Smooth muscle cell (in vitro differentiated cells): ENCODE data around the gene PDE4C. TPM values are rescaled to one million over a fixed set of nuclear protein-coding genes. Genes with fewer than 3 reads are reported as not detected.

ENCODE experiments used
- DNase-seq: peaks from one replicate; lab custom pipeline; 2025; ENCODE audit not compliant: unreplicated experiment; lab: John Stamatoyannopoulos, UW
- H2AFZ ChIP-seq: fragments of 200-600 bp; sonication (generic); 2 replicates; pipeline ENCODE4 v1.6.0; 2016; ENCODE audit warnings: antibody characterized with exemption, low read depth, mild to moderate bottlenecking
- H3F3A ChIP-seq: fragments of 200-600 bp; sonication (generic); 2 replicates; pipeline ENCODE4 v1.6.0; 2017; ENCODE audit warnings: antibody characterized with exemption, low read depth
- H3K27ac ChIP-seq: fragments of 200-600 bp; sonication (generic); 2 replicates; pipeline ENCODE4 v1.5.1; 2016; ENCODE audit warnings: low read depth, mild to moderate bottlenecking
- H3K27me3 ChIP-seq: fragments of 200-600 bp; sonication (generic); 2 replicates; pipeline ENCODE4 v1.6.1; 2016; ENCODE audit warnings: low read depth, mild to moderate bottlenecking
- H3K36me3 ChIP-seq: fragments of 200-600 bp; sonication (generic); 2 replicates; pipeline ENCODE4 v1.5.1; 2016; ENCODE audit warnings: low read depth
- H3K4me1 ChIP-seq: fragments of 200-600 bp; sonication (generic); 2 replicates; pipeline ENCODE4 v1.5.1; 2016; ENCODE audit warnings: low read depth
- H3K4me2 ChIP-seq: fragments of 200-600 bp; sonication (generic); 2 replicates; pipeline ENCODE4 v1.6.0; 2016; ENCODE audit warnings: mild to moderate bottlenecking
- H3K4me3 ChIP-seq: fragments of 200-600 bp; sonication (generic); 2 replicates; pipeline ENCODE4 v1.5.1; 2016; ENCODE audit warnings: mild to moderate bottlenecking
- H3K79me2 ChIP-seq: fragments of 200-600 bp; sonication (generic); 2 replicates; pipeline ENCODE4 v1.6.0; 2016; ENCODE audit warnings: low read depth, mild to moderate bottlenecking
- H3K9ac ChIP-seq: fragments of 200-600 bp; sonication (generic); 2 replicates; pipeline ENCODE4 v1.6.0; 2016; ENCODE audit warnings: low read depth
- H3K9me3 ChIP-seq: fragments of 200-600 bp; sonication (generic); replicated peaks from 2 replicates; pipeline ENCODE4 v1.5.1; 2016; ENCODE audit warnings: low read depth
- H4K20me1 ChIP-seq: fragments of 200-600 bp; sonication (generic); 2 replicates; pipeline ENCODE4 v1.6.0; 2016; ENCODE audit warnings: low read depth
- WGBS: methylation state at CpG from one replicate; pipeline ENCODE4 v1.1.7; 2016; ENCODE audit warnings: low lambda C conversion rate; 5-methylcytosine and 5-hydroxymethylcytosine counted together
- polyA plus RNA-seq: library from polyadenylated mRNA; unstranded; fragments of >200 nt; fragmentation: Nextera tagmentation; extraction: Ambion mirVana; gene quantifications from 2 replicates; pipeline ENCODE4 v1.2.1, GENCODE V29; 2016
- total RNA-seq: library from RNA; depleted of rRNA; stranded (reverse); fragments of >200 nt; gene quantifications from 2 replicates; pipeline ENCODE4 v1.2.3, GENCODE V29; 2014
- TF ChIP-seq, protein P1 (sequence below): fragments of 200-600 bp; sonication (generic); IDR thresholded peaks from 2 replicates; pipeline ENCODE4 v1.5.1; 2017; ENCODE audit warnings: borderline replicate concordance, mild to moderate bottlenecking, antibody characterized with exemption; ENCODE audit not compliant: insufficient read depth, poor library complexity, severe bottlenecking

The PDE4C gene
- total and polyA plus RNA-seq, 2 experiments from 2014 or later: 1.1 to 1.7 TPM

GRCh38 chr19:18179957-18180356 is 46.3 kb downstream of the PDE4C start:
- Histone ChIP-seq H3K9ac (no peak overlapping the region), H3K4me2 (no peak overlapping the region), H3K27ac (no peak overlapping the region), H3K27me3 (peaks cover 6% of the 10 kb centered on the region), H3K36me3 (no peaks in the 10 kb centered on the region), H3K4me3 (no peak overlapping the region), H3K4me1 (no peaks in the 10 kb centered on the region), H3F3A (no peaks in the 10 kb centered on the region), H3K79me2 (no peaks in the 10 kb centered on the region), H2AFZ (no peak overlapping the region), H4K20me1 (no peaks in the 10 kb centered on the region), H3K9me3 (no peaks in the 10 kb centered on the region)
- 88% methylated on average over 5 of the region's 5 CpGs for WGBS
- DNase-seq: no peak
- TF ChIP-seq, protein P1, sequence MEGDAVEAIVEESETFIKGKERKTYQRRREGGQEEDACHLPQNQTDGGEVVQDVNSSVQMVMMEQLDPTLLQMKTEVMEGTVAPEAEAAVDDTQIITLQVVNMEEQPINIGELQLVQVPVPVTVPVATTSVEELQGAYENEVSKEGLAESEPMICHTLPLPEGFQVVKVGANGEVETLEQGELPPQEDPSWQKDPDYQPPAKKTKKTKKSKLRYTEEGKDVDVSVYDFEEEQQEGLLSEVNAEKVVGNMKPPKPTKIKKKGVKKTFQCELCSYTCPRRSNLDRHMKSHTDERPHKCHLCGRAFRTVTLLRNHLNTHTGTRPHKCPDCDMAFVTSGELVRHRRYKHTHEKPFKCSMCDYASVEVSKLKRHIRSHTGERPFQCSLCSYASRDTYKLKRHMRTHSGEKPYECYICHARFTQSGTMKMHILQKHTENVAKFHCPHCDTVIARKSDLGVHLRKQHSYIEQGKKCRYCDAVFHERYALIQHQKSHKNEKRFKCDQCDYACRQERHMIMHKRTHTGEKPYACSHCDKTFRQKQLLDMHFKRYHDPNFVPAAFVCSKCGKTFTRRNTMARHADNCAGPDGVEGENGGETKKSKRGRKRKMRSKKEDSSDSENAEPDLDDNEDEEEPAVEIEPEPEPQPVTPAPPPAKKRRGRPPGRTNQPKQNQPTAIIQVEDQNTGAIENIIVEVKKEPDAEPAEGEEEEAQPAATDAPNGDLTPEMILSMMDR: no peak

- DNase-seq: no peak
- no peaks in the 10 kb centered on the region for H3K4me1 ChIP-seq
- H3K4me3 ChIP-seq: no peak overlapping the region
- H2AFZ ChIP-seq: no peak overlapping the region
- WGBS: 93% methylated on average over 19 of the region's 19 CpGs
- no peaks in the 10 kb centered on the region for H3K36me3 ChIP-seq
- H4K20me1 ChIP-seq: no peaks in the 10 kb centered on the region
- peaks cover 11% of the 10 kb centered on the region for H3K27me3 ChIP-seq
- no peak overlapping the region for H3K27ac ChIP-seq
- no peak overlapping the region for H3K9ac ChIP-seq
- no peaks in the 10 kb centered on the region for H3K79me2 ChIP-seq
- no peaks in the 10 kb centered on the region for H3K9me3 ChIP-seq
- H3K4me2 ChIP-seq: no peak overlapping the region
- no peaks in the 10 kb centered on the region for H3F3A ChIP-seq
- TF ChIP-seq, protein P1: no peak
Measured at GRCh38 chr19:18176367-18177310, 49.6 kb downstream of the PDE4C start.

- no peak overlapping the region for H3K27ac ChIP-seq
- H3K4me3 ChIP-seq: no peak overlapping the region
- TF ChIP-seq, protein P1: no peak
- no peaks in the 10 kb centered on the region for H3K36me3 ChIP-seq
- no peaks in the 10 kb centered on the region for H3K4me1 ChIP-seq
- no peak overlapping the region for H3K4me2 ChIP-seq
- no peaks in the 10 kb centered on the region for H4K20me1 ChIP-seq
- H3K9ac ChIP-seq: no peak overlapping the region
- H3K9me3 ChIP-seq: no peaks in the 10 kb centered on the region
- no peak overlapping the region for H2AFZ ChIP-seq
- H3K27me3 ChIP-seq: peaks cover 11% of the 10 kb centered on the region
- no peaks in the 10 kb centered on the region for H3K79me2 ChIP-seq
- DNase-seq: no peak
- WGBS: 92% methylated on average over 11 of the region's 11 CpGs
- no peaks in the 10 kb centered on the region for H3F3A ChIP-seq
Measured at GRCh38 chr19:18174983-18175382, 51.3 kb downstream of the PDE4C start.

Other genes with a start within 250 kb of the PDE4C start
- gene ARRDC2, start 218.3 kb downstream of the PDE4C start, total RNA-seq: 3.5 and 4.4 TPM in 2 replicates
- gene ARRDC2, start 218.3 kb downstream of the PDE4C start, polyA plus RNA-seq: 4.3 and 6.5 TPM in 2 replicates
- gene IL12RB1, start 139.5 kb downstream of the PDE4C start, total RNA-seq: not detected in 2 replicates
- gene IL12RB1, start 139.5 kb downstream of the PDE4C start, polyA plus RNA-seq: not detected in 2 replicates
- 3.6 and 4.3 TPM in 2 replicates for gene MAST3, start 128.7 kb downstream of the PDE4C start, total RNA-seq
- gene MAST3, start 128.7 kb downstream of the PDE4C start, polyA plus RNA-seq: 4.3 and 10.3 TPM in 2 replicates
- gene PIK3R2, start 73.3 kb downstream of the PDE4C start, total RNA-seq: 22.2 and 22.9 TPM in 2 replicates
- 37.1 and 50.1 TPM in 2 replicates for gene PIK3R2, start 73.3 kb downstream of the PDE4C start, polyA plus RNA-seq
- 0.67 and 2.9 TPM in 2 replicates for gene IFI30, start 52.6 kb downstream of the PDE4C start, total RNA-seq
- 0.64 and 0.87 TPM in 2 replicates for gene IFI30, start 52.6 kb downstream of the PDE4C start, polyA plus RNA-seq
- 11.6 and 13.1 TPM in 2 replicates for gene MPV17L2, start 33.2 kb downstream of the PDE4C start, total RNA-seq
- gene MPV17L2, start 33.2 kb downstream of the PDE4C start, polyA plus RNA-seq: 27.1 and 28.7 TPM in 2 replicates
- 1.4 and 4.9 TPM in 2 replicates for gene RAB3A, start 22.4 kb downstream of the PDE4C start, total RNA-seq
- 3.6 and 3.7 TPM in 2 replicates for gene RAB3A, start 22.4 kb downstream of the PDE4C start, polyA plus RNA-seq
- gene IQCN, start 48.0 kb upstream of the PDE4C start, total RNA-seq: 3.9 and 4.9 TPM in 2 replicates
- 2.5 and 5.8 TPM in 2 replicates for gene IQCN, start 48.0 kb upstream of the PDE4C start, polyA plus RNA-seq
- gene JUND, start 55.2 kb upstream of the PDE4C start, total RNA-seq: 79.9 and 164 TPM in 2 replicates
- gene JUND, start 55.2 kb upstream of the PDE4C start, polyA plus RNA-seq: 464 and 497 TPM in 2 replicates
- gene LSM4, start 96.6 kb upstream of the PDE4C start, total RNA-seq: 116 and 121 TPM in 2 replicates
- 156 and 177 TPM in 2 replicates for gene LSM4, start 96.6 kb upstream of the PDE4C start, polyA plus RNA-seq
- 11.1 and 11.7 TPM in 2 replicates for gene PGPEP1, start 114.2 kb upstream of the PDE4C start, total RNA-seq
- gene PGPEP1, start 114.2 kb upstream of the PDE4C start, polyA plus RNA-seq: 4.5 and 8.7 TPM in 2 replicates
- 18.8 and 30.9 TPM in 2 replicates for gene GDF15, start 159.7 kb upstream of the PDE4C start, total RNA-seq
- 40.4 and 42.8 TPM in 2 replicates for gene GDF15, start 159.7 kb upstream of the PDE4C start, polyA plus RNA-seq
- 0.67 TPM in 1 of 2 replicates, not detected in the other for gene LRRC25, start 171.2 kb upstream of the PDE4C start, total RNA-seq
- gene LRRC25, start 171.2 kb upstream of the PDE4C start, polyA plus RNA-seq: 0.34 TPM in 1 of 2 replicates, not detected in the other
- gene SSBP4, start 193.0 kb upstream of the PDE4C start, total RNA-seq: 36.0 and 44.1 TPM in 2 replicates
- gene SSBP4, start 193.0 kb upstream of the PDE4C start, polyA plus RNA-seq: 124 and 133 TPM in 2 replicates
- 16.4 and 60.1 TPM in 2 replicates for gene ISYNA1, start 211.7 kb upstream of the PDE4C start, total RNA-seq
- 56.9 and 89.5 TPM in 2 replicates for gene ISYNA1, start 211.7 kb upstream of the PDE4C start, polyA plus RNA-seq